ENCODE measurements around the gene DCLK1. TPM values are rescaled to one million over a fixed set of nuclear protein-coding genes. Genes with fewer than 3 reads are reported as not detected.
A peak's percentile ranks its signal among the peaks of the same experiment; 100 is the strongest.

Gene DCLK1
- polyA plus RNA-seq, 3 donors: 4.5 to 6.8 (median 6.0) TPM

DNA sequence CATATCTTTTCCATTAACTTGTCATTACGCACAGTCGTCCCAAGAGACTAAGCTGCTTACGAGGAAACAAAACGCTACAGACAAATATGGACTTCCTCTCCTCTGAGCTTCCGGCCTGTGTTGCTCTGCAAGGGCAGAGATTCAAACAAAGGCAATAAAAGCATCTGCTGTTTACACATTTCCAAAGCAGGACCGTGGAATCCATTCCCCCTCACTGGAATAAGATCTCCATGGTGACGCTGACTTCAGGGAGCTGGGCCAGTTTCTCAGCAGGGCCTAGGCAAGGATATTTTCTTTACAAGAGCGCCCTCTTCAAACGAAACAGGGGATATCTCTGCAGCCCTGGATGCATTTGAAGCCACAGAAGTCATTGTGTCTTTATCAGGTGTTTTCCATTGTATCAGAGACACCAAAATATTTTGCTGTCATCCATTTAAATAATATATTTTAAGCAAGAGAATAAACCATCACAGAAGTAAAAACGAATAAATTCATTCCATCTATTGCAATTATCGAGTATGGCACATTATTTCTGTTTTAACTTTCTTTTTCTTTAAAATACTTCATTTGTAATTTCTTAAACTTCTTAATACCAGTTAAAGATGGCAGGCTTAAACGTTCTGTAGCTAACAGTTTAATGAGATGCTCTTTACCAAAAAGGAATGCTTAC, 177.5 kb downstream of the DCLK1 start:
- DNase-seq: peak; percentile 92

DNA sequence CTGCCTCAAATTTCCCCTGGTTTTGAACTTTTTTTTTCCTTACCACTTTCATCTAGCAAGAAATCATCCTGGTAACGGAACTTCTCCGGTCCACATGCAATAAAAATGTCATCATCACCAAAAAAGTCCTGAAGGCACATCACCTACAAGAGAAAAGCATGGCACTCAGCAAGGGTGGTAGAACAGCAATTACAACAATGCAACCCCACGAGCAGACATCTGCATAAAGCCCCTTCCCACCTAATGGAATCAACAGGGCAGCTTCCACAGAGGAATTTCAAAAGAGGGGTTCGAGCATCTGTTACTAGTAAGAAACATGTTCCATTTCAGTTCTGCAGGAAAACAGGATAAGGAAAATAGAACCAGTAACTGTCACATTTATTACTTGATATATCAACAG, 183.9 kb downstream of the DCLK1 start:
- DNase-seq: no peak

DNA sequence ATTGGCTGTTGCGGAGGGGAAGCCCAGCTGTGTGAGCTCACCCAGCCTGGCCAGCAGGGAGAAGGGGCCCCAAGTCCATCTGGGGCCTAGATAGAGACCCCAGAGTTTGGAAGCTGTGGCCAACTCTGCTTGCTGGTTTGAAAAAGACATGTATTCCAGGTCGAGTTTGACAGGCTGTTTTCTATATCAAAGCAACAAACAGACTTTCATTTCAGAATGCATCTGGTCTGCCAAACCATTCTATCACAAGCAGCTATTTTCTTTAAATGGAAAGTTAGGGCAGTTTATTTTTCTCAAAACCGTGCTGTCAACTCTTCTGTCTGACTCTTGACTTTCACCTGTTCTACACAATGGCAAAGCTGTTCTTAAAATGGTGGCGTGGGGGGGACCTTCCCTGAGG, 185.8 kb downstream of the DCLK1 start:
- no peak for DNase-seq

DNA sequence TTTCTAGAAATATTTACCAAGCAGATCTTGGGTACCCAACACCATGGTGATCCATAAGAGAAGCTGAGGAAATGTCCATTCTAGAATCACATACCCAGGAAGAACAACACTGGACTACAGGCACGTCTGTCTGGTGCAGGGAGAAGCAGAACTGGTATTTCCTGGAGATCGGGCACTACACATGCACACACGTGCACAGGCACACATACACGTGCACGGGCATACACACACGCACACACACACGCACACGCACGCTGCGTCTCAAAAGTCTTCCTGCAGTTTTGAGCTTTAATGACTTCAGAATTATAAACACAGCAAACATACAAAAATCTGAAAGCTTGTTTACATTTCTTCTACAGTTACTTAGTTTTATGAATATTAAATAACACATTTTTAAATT, 189.8 kb downstream of the DCLK1 start:
- DNase-seq: no peak

DNA sequence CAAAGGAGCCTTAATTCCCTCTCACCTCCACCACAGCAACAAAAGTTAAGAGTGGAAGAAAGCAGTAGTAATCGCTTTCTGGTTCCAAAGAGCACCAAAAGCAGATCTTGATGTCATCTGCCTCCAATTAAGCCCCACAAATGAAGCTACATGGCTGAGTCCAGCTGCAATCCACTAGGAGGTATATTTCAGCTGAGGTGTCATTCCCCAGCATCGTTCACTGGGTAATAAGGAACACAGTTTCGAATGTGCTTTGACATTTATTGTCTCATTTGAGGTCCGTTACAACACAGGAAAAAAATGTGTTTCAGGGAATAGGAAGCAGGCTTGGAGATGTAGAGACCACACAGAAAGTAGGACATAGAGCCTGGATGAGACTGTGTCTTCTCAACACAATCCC, 190.4 kb downstream of the DCLK1 start:
- DNase-seq: no peak

DNA sequence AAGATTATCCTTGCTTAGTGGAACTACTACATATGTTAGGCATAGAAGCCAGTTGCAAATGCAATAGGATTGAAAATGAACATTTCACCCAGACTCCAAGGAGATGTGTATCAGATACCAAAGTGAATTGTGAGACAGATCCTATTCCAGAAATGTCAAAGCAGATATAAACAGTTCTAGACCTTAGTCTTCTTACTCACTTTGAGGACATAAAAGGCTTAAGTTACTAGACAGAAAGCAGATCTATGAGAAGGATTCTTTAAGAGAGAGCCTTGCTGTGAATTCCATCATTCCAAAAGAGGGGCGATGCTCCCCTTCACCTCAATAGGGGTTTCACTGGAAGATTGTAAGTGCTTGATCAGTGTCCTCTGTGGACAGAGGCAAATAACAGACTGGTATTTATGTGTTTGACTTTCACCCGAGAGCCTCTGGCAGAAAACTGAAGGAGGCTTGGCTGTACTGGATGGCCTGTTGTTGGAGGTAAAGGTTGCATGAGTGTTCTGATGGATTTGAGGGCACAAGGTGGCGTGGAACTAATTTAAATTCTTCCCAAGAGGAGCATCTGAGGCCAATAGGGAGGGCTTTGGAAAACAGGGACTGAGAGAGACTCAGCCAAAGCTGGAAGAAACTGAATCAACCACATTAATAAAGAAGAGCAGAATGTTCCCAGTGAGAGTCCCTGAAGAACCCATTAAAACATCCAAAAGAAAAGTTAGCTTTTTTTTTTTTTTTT, 194.8 kb downstream of the DCLK1 start:
- DNase-seq: no peak

DNA sequence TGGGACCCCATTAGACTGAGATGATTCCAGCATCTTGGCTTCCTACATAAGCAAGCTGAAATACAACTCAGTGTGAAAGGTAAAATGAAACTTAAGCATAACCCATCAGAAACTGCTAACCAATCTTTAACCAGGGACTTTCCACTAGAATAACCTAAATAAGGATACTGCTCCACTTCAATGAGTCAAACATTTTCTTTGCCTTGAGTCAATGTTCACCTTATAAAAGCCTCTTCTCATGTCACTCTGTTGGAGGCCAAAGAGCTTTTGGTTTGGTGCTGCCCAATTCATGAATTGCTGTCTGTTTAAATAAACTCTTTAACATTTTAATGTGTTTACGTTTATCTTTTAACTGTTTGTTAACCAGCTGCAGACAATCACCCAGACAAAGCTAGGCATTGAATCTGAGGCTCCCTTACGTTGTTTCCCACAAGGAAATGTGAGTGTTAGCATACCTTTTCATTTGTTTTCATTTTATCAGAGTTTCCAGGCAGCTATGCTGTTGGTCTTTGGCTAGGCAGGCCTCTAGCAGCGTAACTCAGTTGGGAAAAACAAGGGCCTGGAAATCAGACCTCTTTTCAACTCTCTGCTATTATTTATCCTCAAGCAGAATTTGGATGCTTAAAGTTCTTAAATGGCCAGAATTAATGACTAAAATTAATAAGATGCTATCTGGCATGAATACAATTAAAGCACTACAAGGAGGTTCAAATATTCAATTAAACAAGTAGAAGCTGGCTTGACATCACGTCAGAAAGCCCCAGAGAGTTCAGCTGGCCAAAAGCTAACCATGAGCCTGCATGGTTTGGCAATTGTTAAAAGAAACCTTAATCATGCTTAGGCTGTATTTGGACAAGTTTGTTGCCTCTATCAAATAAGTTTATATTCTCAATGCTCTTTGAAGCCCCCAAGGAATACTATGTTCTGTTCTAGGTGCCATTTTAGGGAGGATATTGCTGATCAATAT, 200.2 kb downstream of the DCLK1 start:
- no peak for DNase-seq

DNA sequence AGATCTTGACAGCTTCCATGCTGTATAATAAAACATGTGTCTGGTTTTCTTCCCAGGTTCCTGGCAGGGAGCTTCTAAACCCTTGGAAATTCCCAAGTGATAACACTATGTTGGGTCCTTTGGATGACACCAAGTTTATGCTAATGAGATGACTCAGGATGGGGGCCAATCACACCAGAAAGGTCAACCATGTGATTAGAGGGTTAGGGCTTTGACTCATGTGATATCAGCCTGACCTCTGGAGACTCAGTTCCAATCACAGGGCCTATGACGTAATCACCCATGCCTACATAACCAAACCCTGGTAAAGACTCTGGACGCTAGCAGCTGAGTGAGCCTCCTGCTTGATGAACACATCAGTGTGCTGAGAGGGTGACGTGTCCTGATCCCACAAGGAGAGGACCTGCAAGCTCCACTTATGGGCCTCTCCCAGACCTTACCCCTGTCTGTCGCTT, 203.6 kb downstream of the DCLK1 start:
- no peak for DNase-seq

DNA sequence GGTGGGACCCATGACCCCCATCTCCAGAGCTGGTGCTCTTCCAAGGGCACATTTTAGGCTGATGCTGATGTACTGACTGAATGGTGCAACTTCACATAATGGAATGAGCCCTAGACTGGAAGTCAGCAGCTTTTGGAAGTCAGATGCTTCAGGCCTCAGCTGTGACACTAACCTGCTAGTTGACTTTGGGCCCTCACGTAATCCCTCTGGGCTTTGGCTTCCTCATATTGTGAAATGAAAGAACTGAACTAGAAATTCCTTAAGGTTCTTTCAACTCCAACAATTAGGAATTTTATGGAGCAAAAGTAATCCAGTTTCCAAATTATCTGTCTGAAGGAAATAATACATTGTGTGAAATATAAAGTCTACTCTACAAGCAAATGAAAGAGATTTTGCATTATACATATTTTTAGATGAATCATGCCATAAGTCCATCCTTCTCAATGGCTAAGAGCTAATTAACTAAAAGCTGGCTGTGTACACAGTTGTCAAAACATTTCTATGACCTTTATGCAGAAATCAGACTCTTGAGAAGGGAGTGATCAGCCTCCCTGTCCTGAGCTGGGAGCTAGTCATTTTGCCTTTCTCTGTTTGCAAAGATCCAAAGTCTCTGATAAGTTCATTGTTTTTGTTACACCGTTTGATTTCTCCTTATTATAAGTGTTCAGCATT, 204.2 kb downstream of the DCLK1 start:
- no peak for DNase-seq

DNA sequence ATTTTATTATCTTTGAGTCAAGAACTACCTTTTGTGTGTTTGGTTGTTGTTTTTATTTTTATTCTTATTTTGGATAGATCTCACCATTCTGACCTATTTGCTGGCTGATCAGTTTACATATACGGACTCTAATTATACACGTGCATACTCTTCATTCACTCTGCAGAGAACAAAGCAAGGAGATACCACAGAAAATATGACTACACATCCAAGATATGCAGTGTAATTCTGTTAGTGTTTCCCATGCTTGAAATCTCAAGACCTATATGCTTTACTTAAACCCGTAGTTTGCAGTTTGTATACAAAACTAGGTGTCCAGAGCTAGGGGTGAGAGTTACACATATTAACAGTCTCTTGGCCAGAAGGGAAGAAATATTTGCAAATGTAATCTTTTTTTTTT, 205.5 kb downstream of the DCLK1 start:
- DNase-seq: no peak

DNA sequence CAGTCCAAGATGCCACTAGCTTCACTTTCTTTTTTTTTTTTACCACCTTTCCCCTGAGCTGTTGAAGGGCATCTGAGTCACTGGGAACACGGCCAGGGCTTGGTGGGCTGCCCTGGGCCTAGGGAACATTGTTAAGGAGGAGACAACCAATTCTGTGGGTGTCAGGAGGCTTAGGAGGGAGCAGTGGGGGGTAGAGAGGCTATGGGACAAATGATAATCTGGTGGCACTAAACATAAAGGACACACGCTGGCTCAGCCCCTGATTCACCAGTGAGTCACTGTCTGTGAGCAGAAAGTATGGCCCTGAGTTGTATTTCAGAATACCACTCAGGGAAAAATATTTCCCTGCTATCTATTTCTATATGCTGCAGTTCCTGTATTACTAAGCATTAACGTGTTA, 207.8 kb downstream of the DCLK1 start:
- no peak for DNase-seq

DNA sequence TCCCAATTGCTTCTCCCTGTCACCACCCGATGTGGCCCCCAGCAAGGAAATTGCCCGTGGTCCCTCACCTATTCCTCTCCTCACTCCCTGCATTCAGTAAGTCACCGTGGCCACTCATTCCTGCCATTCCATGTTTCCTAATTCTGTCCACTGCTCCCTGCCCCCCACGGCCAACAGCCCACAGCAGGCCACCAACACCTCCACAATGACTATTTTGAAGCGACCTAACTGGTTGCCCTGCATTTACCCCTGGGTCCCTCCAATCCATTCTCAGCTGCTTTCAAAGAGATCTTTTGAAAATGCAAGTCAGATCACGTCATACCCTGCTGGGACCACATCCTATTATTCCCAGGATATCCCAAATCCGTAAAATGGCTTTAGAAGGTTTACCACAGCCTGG, 210.4 kb downstream of the DCLK1 start:
- no peak for DNase-seq

DNA sequence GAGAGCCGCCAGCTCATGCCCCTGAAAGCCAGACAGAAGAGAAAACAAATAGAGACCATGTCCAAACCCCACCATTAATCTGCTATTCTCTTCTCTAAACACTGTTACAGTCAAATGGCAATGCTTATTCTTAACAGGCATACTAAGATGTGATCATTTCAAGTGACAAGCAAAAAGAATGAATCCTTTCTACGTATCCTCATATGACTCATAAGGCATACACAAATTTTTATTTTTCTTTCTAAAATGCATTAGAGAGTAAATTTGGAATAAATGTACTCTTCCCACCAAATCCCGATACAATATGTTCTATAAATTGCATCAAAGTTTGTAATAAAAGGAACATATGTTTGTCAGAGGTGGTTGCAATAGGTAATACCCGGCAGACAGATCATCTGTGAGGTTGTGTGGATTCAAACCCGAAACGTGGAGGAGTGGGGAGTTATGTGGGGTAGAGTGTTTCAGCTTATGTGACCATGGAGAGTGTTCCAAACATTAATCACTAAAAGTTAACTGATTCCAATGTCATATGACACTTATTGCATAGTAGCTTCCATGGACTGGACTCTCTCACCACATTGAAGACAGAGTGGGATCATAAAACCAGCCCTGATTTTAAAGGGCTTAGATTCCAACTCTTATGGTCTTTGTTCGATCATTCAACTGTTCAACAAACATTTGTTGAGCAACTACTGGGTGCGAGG, 213.1 kb downstream of the DCLK1 start:
- no peak for DNase-seq

DNA sequence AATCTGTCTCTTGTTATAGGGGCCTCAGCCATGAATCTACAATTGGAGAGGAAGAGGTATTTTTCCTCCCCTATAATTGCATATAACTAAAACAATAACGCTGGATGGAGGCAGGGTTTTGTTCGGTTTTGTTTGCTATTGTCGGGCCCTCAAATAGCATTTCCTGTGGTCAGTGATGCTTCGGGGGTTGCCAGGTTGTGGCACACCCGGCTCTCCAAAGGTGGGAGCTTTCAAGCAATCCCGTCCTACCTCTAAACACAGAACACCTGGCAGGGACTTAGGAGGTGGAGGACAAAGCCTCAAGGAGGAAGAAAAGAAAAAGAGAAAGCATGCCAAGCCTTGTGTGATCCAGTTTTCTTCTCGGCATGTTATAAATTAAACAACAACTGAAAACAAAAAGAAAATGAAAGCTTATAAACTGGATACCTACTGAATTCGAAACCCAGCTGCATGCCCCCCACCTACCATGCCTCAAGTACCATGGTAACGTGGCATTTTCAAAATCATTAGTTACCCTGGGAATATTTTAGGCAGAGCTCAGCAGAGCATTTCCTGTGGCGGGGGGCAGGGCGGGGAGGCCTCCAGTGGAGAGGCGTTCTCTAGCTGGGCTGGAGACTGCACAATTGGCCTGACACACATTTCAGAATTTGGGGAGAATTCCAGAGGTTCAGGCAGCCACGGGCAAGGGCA, 213.8 kb downstream of the DCLK1 start:
- DNase-seq: no peak

DNA sequence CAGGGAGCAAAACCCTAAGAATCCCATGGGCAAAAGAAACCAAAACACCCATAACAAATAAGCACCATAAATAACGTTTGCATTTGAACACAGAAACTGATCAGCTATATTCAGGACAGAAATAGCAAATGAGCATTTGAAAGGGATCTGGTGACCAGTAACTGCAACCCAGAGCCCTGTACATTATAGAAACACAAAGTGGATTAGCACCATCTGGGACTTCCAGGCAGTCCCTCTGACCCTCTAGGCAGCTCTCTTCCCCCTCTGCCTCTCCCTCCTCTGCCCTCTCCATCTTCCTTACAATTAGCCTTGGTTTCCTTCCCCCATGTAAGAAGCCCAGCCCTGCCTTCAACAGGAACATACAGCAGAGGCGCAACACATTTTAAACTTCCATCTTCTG, 215.0 kb downstream of the DCLK1 start:
- no peak for DNase-seq

DNA sequence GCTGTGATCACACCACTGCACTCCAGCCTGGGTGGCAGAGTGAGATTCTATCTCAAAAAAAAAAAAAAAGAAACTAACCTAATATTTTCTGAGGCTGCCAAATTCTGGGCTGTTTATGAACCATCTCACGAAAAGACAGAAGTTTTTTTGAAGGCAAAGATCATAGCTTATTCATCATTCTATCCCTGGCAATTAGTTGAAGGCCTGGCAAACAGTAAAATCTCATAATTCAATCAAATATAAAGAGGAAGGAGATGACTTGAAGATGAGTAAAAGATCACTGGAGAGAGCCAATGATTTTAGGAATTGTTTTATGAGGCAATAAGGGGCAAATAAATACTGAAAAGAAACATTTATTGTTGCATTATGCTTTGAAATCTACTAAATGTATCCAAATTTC, 216.5 kb downstream of the DCLK1 start:
- no peak for DNase-seq

DNA sequence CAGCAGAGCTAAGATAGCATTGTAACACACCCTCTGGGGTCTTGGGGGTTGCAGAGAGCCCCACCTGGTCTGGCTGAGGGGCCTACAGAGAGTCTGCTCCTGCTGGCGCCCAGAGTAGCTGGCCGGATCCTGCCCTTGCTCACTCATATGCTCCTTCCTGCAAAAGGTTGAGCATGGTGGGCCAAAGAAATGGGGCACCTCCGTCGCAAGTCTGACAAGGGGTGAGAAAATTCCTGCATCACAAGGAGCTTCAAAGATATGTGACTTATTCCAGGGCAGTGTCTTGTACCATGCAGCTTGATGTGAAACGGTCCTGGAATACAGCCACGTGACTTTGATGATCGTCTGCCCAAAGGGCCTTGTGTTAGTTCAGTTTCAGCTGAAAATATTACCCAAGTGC, 218.3 kb downstream of the DCLK1 start:
- no peak for DNase-seq

DNA sequence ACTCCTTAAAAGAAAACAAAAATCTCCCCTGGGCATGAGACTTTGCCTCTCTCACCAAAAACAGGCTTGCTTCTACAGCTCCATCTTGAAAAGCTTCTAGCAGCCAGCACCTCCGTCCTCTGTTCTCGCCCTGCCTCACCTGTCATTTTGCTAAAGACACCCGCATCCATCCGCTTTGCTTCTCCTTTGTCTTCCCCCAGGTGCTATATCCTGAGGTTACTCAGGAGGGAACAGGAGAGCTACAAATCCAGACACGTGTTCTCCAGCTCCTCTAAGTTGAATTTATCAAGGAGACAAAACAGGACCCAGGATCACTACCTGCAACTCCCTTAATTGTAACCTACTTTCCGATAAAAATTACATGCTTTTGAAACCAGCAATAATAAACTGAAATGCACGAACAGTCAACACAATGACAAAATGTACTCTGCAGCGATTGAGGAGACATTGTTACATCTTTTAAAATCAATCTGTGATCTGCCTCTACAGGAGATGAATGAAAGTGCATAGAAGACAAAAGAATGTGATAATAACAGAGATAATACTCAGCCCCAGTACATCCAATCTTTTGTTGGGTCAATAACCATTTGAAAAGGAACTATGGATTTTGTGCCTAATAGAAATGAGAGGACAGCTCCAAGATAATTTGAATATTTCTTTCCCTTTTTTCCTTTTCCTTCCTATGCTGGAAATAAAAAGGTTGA, 221.2 kb downstream of the DCLK1 start:
- no peak for DNase-seq

DNA sequence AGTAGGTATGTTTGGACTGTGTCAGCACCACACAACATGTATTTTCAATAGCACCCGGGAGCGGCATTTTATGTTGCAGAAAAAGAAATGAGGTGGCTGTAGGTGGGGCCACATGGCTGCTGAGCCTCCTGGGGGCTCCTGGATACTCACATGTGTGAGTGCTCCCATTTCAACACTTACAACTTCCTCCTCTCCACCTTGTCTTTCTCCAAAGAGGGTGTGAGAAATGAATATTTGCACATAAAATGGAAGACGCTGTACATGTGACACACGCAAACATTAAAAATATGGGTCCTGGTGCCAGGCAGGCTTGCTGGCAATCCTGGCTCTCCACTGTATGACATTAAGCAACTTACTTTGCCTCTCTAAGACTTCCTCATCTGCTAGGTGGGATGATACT, 222.1 kb downstream of the DCLK1 start:
- no peak for DNase-seq

DNA sequence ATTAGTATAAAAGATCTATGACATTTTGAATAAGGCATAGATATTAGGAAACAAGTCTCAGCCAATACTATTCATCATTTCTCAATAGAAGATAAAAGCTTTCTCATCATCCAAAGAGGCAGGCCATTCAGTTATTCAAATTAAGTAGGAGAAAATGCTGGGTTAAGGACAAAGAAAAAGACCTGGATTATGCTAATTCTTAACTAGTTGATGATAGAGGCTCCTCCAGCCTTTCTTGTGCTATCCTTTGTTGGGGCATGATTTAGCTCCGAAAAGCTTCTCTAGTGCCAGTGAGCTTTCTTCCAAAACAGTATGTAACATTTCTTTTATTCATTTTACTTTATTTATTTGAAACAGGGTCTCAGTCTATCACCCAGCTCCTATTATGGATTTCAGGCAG, 223.0 kb downstream of the DCLK1 start:
- DNase-seq: no peak

Measured in renal pelvis (tissue), 4 donors.